GM12864 (cell line): ENCODE results near the gene STK16.

ENCODE experiments used
- DNase-seq: peaks from one replicate; pipeline ENCODE4 v3.0.0-alpha.2; 2011; ENCODE audit warnings: low read depth
- H3K4me3 ChIP-seq: 2 replicates; pipeline ENCODE4 v1.5.1; 2011; ENCODE audit warnings: mild to moderate bottlenecking, low read depth, low read length, control low read depth
- CTCF ChIP-seq: IDR thresholded peaks from 2 replicates; pipeline ENCODE4 v1.5.1; 2011; ENCODE audit warnings: low read depth, mild to moderate bottlenecking, moderate library complexity, low read length, control low read depth, inconsistent platforms; ENCODE audit errors: missing control alignments

The STK16 gene

GRCh38 chr2:219272995-219273394 lies 27.7 kb downstream of the STK16 start:
- H3K4me3 ChIP-seq = no peak overlapping the region
- DNase-seq = no peak
- no peak for TF ChIP-seq CTCF

GRCh38 chr2:219273937-219274336 lies 28.7 kb downstream of the STK16 start:
- no peak for DNase-seq
- no peak for TF ChIP-seq CTCF
- H3K4me3 ChIP-seq = no peak overlapping the region

- DNase-seq = no peak
- no peak for TF ChIP-seq CTCF
- H3K4me3 ChIP-seq = no peak overlapping the region
Measured at GRCh38 chr2:219274361-219274921, 29.2 kb downstream of the STK16 start.

GRCh38 chr2:219277703-219278654 lies 32.7 kb downstream of the STK16 start:
- peak overlapping the region; percentile 60 for H3K4me3 ChIP-seq
- DNase-seq = no peak
- TF ChIP-seq CTCF = peak; percentile 99

- no peak for DNase-seq
- H3K4me3 ChIP-seq = peak overlapping the region; percentile 60
- TF ChIP-seq CTCF = no peak
Measured at GRCh38 chr2:219278655-219279150, 33.4 kb downstream of the STK16 start.

- H3K4me3 ChIP-seq = peak within 1 kb of the TSS; percentile 76
- peak; percentile 93 for DNase-seq
- TF ChIP-seq CTCF = no peak
Measured at GRCh38 chr2:219279151-219279915, 34.1 kb downstream of the STK16 start, which contains the start of gene DNAJB2. Gene DNAJB2 (plus strand): TSS chr2:219279366. CDS start chr2:219279834, 468 bp downstream.
